DMS 273 (cell line): Measurements from ENCODE around the gene RPA1.

Experiments
- DNase-seq: peaks from one replicate; lab custom pipeline; 2025; ENCODE audit not compliant: unreplicated experiment; lab: John Stamatoyannopoulos, UW

Gene RPA1

DNA sequence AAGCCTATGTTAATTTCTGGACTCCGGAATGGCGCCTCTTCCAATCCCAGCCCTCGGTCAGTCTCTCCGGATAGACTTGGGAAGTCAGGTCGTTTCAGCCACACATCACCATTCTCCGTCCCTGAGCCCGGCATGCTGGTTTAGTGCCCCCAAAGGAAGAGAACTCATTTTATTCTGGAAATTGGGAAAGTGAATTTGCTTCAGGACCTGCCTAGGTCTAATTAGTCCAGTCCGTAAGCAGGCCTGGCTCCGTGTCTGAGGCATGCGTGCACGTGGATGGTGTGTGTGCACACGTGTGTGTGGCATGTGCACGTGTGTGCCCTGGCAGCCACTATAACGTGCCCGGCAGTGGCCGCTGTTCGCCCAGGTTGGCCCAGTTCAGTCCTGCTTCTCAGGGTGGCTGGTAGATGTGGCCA is 77.4 kb downstream of the RPA1 start:
- DNase-seq = no peak

DNA sequence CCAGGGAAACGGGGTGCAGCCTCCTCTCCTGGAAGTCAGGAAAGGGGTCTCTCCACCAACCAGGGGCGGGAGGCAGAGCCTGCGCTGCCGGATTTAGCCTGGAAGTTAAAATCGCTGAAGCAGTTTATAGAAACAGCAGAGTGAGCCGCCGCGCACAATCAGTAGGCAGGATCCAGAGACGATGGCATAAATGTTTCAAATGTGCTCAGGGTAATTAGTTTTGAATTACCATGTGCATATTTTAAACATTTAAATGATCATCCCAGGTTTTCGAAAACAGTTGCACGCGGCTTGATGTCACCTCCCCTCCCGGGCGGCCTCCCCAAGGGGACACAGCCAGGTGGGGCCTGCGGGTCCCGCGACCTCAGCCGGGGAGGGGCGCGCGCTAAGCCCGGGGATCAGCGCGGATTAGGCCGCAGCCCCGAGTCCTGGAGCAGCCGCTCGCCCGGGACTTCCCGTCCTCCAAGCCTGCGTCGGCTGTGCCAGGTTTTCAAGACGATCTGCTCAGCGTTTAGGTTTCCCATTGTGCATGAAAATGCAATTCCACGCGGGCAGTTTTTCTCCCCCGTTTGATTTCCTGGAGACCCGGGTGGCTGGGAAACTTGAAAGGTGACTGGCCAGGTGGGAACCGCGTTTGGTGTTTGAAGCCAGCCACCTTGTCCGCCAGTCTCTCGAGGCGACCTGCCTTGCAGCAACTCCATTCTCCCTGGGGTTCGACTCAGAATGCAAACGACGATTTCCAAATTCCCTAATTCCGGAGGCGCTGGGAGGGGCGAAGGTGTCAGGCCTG is 78.3 kb downstream of the RPA1 start:
- DNase-seq = no peak

DNA sequence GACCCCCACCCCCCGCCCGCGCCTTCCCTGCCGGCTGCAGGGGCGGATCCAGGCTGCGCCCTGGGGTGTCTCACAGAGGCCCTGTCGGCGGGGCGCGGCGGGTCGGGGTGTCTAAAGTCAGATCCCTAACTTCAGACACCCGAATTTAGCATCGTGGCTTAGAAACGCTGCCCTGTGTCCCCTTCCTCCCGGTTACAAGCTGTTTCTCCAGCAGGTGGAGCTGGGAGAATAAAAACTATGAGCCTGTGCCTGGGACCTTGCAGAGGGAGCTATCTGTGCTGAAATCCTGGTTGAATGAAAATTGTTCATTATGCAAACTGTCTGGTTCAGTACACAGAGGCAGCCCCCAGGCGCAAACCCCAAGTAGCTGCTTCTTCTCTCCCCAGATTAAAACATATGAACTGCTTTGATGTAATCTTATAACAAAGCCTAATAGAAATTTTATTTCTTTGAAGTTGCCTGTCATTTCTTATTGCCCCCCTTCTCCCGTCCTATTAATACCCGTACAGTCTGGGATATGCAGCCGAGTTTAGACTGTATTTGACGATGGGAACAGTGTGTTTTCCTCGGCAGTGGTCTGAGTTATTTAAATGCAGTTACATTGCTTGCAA is 79.0 kb downstream of the RPA1 start:
- peak; percentile 80 for DNase-seq

DNA sequence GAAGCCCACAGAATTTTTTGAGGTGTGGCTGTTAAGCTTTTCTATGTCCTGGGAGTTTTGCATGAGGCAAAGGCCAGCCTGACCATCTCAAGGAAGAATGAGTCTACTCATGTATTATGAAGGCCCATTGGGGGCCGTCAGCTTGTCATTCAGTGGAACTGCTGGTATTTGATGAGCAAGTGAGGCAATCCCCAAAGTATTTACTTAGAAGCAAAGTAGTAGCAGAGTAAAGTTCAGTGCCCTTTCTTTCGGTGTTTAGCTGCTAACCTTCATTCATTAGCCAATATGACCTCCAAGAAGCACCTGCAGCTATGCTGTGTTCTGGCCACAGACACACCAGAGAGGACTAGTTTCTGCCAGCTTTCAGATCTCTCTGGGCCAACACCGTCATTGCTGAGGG is 80.2 kb downstream of the RPA1 start:
- DNase-seq = no peak

DNA sequence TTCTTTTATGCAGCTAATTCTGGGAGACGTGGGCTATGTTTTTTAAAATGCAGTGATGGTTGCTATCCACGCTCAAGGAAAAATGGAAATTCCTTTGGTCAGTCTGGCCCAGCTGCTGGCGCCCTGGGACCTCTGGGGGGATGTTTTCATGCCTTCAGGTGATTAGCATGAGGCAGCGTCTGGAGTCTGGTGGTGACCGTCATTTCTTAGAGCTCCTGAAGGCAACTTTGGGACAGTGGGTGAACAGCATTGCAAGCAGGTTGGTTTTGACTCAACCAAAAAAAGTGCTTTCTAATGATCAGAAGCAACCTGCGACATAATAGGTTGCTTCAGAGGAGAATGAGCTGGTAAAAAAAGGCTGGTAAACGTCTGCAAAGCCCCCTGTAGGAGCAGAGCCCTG is 82.3 kb downstream of the RPA1 start:
- no peak for DNase-seq

DNA sequence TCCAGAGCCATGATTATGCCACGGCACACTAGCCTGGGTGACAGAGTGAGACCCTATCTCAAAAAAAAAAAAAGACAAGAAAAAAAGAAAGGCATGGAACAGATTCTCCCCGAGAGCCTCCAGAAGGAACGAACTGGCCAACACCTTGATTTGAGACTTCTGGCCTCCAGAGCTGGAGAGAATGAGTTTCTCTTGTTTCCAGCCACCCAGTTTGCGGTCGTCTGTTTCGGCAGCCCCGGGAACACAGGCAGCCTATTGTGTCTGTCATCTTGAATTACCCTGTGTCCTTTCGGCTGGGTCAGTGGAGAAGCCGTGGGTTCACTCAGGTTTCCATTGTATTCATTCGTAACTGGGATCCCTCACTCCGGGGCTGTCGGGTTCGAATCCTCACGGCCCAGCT is 83.9 kb downstream of the RPA1 start:
- DNase-seq = no peak

DNA sequence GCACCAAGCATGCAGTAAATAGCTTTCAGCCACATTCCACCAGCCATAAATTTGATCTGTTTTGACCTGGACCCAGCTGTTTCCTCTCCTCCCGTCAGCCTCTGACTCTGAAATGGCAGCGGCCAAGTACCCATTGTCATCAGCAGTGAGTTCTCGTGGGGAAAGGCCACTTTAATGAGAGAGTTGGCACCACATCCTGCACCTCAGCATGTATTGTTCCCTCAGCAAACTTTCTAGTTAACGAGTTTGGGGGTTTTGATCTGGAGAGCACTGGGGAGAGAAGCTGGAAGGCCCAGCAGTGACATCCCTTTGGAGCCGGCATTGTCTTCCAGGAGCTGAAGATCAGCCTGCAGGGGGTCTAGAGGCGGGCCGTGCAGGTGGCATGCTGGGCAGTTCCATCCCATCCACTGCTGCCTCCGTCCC is 84.9 kb downstream of the RPA1 start:
- no peak for DNase-seq

DNA sequence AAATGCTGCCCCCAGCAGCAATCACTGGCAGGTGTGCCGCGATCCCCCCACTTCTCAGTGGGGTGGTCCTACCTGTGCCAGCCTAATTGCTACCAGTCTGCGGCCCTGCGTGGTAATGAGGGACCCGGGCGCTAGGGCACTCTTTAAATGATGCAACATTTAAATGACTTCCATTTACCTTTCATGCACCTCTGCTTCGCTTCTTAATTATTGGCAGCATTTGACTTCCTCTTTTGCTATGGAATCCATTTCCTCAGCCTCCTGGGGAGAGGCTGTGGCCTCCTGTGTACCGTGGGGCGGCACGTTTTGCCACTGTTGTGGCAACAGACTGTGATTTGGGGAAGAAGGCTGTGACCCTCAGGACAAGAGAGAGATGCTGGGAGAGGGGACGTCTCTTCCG is 86.1 kb downstream of the RPA1 start:
- DNase-seq = no peak

DNA sequence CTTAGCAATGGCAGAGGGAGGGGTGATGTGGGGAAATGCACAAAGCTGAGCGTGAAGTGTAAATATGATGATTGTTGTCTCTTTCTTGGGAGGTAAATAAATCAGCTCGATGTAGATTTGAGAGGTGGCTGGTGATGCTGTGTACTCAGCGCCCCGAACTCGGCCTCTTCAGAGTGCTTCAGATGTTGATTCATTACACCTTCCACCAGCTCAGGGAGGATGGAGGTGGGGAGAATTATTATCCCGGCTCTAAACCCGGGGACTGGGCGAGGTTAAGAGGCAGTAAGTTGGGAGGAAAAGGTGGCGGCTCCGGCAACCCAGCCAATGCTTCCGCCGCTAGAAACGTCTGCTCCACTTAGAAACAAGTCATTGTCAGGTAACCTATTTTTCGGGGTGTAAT is 86.5 kb downstream of the RPA1 start:
- DNase-seq = no peak

- no peak for DNase-seq
Measured at GRCh38 chr17:1916963-1917715, 87.3 kb downstream of the RPA1 start.

- DNase-seq = no peak
Measured at GRCh38 chr17:1918346-1919162, 88.7 kb downstream of the RPA1 start.

GRCh38 chr17:1919201-1919600 is 89.4 kb downstream of the RPA1 start:
- no peak for DNase-seq

GRCh38 chr17:1920948-1921351 is 91.1 kb downstream of the RPA1 start:
- DNase-seq = no peak

GRCh38 chr17:1928976-1929375 is 99.2 kb downstream of the RPA1 start:
- DNase-seq = peak; percentile 62

- DNase-seq = no peak
Measured at GRCh38 chr17:1930337-1930645, 100.5 kb downstream of the RPA1 start.

GRCh38 chr17:1931844-1932579 is 102.2 kb downstream of the RPA1 start:
- peak; percentile 57 for DNase-seq

GRCh38 chr17:1933875-1934715 is 104.3 kb downstream of the RPA1 start:
- DNase-seq = no peak

DNA sequence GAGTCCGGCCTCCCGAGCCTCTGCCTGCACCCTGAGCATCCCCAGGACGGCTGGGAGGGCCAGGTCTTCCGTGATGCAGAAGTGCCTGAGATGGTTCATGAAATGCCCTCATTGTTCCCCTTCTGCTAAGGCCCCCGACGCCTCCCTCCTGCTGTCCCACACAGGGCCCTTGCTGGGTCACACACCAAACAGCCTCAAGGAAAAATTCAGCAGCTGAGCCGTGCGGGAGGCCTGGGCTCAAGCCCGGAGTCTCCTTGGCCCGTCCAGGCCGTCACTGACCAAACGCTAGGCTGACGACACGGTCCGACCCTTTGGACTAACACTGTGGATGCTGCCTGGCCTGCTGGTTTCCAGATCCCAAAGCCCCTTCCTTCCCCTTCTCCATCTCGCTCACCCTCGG is 105.1 kb downstream of the RPA1 start:
- no peak for DNase-seq

- DNase-seq = no peak
Measured at GRCh38 chr17:1936766-1937165, 107.0 kb downstream of the RPA1 start.

- DNase-seq = no peak
Measured at GRCh38 chr17:1937461-1937860, 107.7 kb downstream of the RPA1 start.
